ENCODE results near the gene LAMA3.

Gene LAMA3

GRCh38 chr18:23880931-23881617 lies 191.8 kb downstream of the LAMA3 start:
- DNase-seq: no peak

- DNase-seq: no peak
Measured at GRCh38 chr18:23881778-23882177, 192.5 kb downstream of the LAMA3 start.

- DNase-seq: no peak
Measured at GRCh38 chr18:23882616-23883276, 193.5 kb downstream of the LAMA3 start.

- no peak for DNase-seq
Measured at GRCh38 chr18:23883277-23883790, 194.1 kb downstream of the LAMA3 start.

GRCh38 chr18:23884681-23885375 lies 195.6 kb downstream of the LAMA3 start:
- DNase-seq: no peak

GRCh38 chr18:23885750-23886149 lies 196.5 kb downstream of the LAMA3 start:
- DNase-seq: no peak

- peak; percentile 46 for DNase-seq
Measured at GRCh38 chr18:23887035-23887434, 197.8 kb downstream of the LAMA3 start.

GRCh38 chr18:23887493-23887892 lies 198.2 kb downstream of the LAMA3 start:
- no peak for DNase-seq

GRCh38 chr18:23888881-23889280 lies 199.6 kb downstream of the LAMA3 start:
- no peak for DNase-seq

GRCh38 chr18:23889907-23890306 lies 200.7 kb downstream of the LAMA3 start:
- no peak for DNase-seq

GRCh38 chr18:23890589-23890988 lies 201.3 kb downstream of the LAMA3 start:
- DNase-seq: no peak

GRCh38 chr18:23893653-23894052 lies 204.4 kb downstream of the LAMA3 start:
- no peak for DNase-seq

GRCh38 chr18:23894661-23895175 lies 205.5 kb downstream of the LAMA3 start:
- DNase-seq: no peak

- no peak for DNase-seq
Measured at GRCh38 chr18:23897291-23897690, 208.0 kb downstream of the LAMA3 start.

GRCh38 chr18:23897733-23898132 lies 208.5 kb downstream of the LAMA3 start:
- DNase-seq: no peak

- DNase-seq: no peak
Measured at GRCh38 chr18:23900994-23901393, 211.7 kb downstream of the LAMA3 start.

- no peak for DNase-seq
Measured at GRCh38 chr18:23902396-23902795, 213.1 kb downstream of the LAMA3 start.

GRCh38 chr18:23903971-23904370 lies 214.7 kb downstream of the LAMA3 start:
- no peak for DNase-seq

- no peak for DNase-seq
Measured at GRCh38 chr18:23906658-23907057, 217.4 kb downstream of the LAMA3 start.

GRCh38 chr18:23908827-23909226 lies 219.6 kb downstream of the LAMA3 start:
- DNase-seq: no peak

- no peak for DNase-seq
Measured at GRCh38 chr18:23910032-23910431, 220.8 kb downstream of the LAMA3 start.

GRCh38 chr18:23912356-23912755 lies 223.1 kb downstream of the LAMA3 start:
- DNase-seq: no peak

GRCh38 chr18:23916338-23916737 lies 227.1 kb downstream of the LAMA3 start:
- DNase-seq: no peak
